Measurements from ENCODE around the gene DCAF5. TPM values are rescaled to one million over a fixed set of nuclear protein-coding genes. Genes with fewer than 3 reads are reported as not detected.

The DCAF5 gene
- total and polyA plus RNA-seq, 9 donors = 24.9 to 50.1 (median 42.4) TPM

GRCh38 chr14:69107407-69108003 lies 45.4 kb downstream of the DCAF5 start:
- H3K27me3 ChIP-seq = no peaks in the 10 kb centered on the region

GRCh38 chr14:69106451-69106850 lies 46.5 kb downstream of the DCAF5 start:
- no peaks in the 10 kb centered on the region for H3K36me3 ChIP-seq
- no peak overlapping the region for H3K27ac ChIP-seq
- DNase-seq = no peak
- no peak overlapping the region for H3K4me3 ChIP-seq
- H3K27me3 ChIP-seq = no peaks in the 10 kb centered on the region
- TF ChIP-seq, protein P1, sequence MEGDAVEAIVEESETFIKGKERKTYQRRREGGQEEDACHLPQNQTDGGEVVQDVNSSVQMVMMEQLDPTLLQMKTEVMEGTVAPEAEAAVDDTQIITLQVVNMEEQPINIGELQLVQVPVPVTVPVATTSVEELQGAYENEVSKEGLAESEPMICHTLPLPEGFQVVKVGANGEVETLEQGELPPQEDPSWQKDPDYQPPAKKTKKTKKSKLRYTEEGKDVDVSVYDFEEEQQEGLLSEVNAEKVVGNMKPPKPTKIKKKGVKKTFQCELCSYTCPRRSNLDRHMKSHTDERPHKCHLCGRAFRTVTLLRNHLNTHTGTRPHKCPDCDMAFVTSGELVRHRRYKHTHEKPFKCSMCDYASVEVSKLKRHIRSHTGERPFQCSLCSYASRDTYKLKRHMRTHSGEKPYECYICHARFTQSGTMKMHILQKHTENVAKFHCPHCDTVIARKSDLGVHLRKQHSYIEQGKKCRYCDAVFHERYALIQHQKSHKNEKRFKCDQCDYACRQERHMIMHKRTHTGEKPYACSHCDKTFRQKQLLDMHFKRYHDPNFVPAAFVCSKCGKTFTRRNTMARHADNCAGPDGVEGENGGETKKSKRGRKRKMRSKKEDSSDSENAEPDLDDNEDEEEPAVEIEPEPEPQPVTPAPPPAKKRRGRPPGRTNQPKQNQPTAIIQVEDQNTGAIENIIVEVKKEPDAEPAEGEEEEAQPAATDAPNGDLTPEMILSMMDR (IDR thresholded peaks at IDR 0.05) = no peak
- no peak for TF ChIP-seq POLR2A (IDR thresholded peaks at IDR 0.05)
- no peak for TF ChIP-seq EP300 (IDR thresholded peaks at IDR 0.05)
- 87 to 92% (median 90%) methylated on average over 5 of the region's 5 CpGs for WGBS, 3 donors
- H3K9me3 ChIP-seq = no peaks in the 10 kb centered on the region
- intact Hi-C loops (cut with DNase I) = loop anchor here (5.0 to 10.0 kb wide), 4 partner anchors 194 to 244 kb away; no protein-coding TSS in a partner anchor
- no peaks in the 10 kb centered on the region for H3K4me1 ChIP-seq (ENCODE audit: insufficient read depth)

More at GRCh38 chr14:69107407-69108003, 45.4 kb downstream of the DCAF5 start:
- H3K9me3 ChIP-seq = no peaks in the 10 kb centered on the region
- 35 to 47% (median 42%) methylated on average over 3 of the region's 3 CpGs for WGBS, 3 donors
- no peaks in the 10 kb centered on the region for H3K36me3 ChIP-seq
- H3K27ac ChIP-seq = no peak overlapping the region
- peak in 2 of 5 donors; percentile 20 to 46 for DNase-seq
- no peak overlapping the region for H3K4me3 ChIP-seq
- TF ChIP-seq, protein P1 (IDR thresholded peaks at IDR 0.05) = peak in 2 of 3 donors; percentile 65 to 74
- TF ChIP-seq EP300 (IDR thresholded peaks at IDR 0.05) = no peak
- no peaks in the 10 kb centered on the region for H3K4me1 ChIP-seq (ENCODE audit: insufficient read depth)
- intact Hi-C loops (cut with DNase I) = loop anchor here (5.0 to 10.0 kb wide), 4 partner anchors 195 to 245 kb away; no protein-coding TSS in a partner anchor

DNA sequence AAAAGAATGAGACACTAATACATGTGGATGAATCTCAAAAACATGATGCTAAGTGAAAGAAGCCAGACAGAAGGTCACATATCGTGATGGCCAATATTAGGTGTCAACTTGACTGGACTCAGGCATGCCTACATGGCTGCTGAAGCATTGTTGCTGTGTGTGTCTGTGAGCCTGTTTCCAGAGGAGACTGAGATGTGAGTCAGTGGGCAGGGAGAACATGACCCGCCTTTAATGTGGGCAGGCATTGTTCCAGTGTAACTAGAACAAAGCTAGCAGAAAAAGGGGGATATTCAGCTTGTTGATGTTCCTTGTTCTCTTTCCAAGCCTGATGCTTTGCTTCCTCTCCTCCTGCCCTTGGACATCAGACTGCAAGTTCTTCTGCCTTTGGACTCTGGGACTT lies 47.6 kb downstream of the DCAF5 start:
- DNase-seq = no peak
- H3K27ac ChIP-seq = no peak overlapping the region
- intact Hi-C loops (cut with DNase I) = loop anchor here (5.0 to 10.0 kb wide), 4 partner anchors 193 to 243 kb away; no protein-coding TSS in a partner anchor
- TF ChIP-seq POLR2A (IDR thresholded peaks at IDR 0.05) = no peak
- no peak for TF ChIP-seq EP300 (IDR thresholded peaks at IDR 0.05)
- TF ChIP-seq, protein P1 (IDR thresholded peaks at IDR 0.05) = no peak
- WGBS, 3 donors = 76 to 89% (median 79%) methylated on average over 2 of the region's 2 CpGs
- no peaks in the 10 kb centered on the region for H3K36me3 ChIP-seq
- no peaks in the 10 kb centered on the region for H3K9me3 ChIP-seq
- H3K27me3 ChIP-seq = no peaks in the 10 kb centered on the region
- H3K4me1 ChIP-seq (ENCODE audit: insufficient read depth) = peaks cover 4% of the 10 kb centered on the region
- no peak overlapping the region for H3K4me3 ChIP-seq

DNA sequence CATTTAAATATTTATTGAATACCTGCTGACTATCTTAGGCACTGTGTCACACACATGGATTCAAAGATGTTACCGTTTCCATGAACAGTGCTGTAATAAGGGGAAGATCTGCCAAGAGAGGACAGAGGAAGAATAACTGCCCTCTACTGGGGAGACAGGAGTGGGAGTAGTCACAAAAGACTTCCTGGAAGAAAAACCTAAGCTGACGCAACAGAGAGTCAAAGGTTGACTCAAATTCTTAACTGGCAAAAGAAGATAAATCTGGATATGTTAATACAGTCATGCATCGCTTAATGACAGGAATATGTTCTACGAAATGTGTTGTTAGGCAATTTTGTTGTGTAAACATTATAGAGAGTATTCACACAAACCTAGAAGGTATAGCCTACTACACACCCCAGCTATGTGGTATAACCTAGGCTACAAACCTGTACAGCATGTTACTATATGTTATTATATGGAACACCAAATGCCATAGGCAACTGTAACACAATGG lies 51.5 kb downstream of the DCAF5 start:
- TF ChIP-seq EP300 (IDR thresholded peaks at IDR 0.05) = no peak
- TF ChIP-seq, protein P1 (IDR thresholded peaks at IDR 0.05) = peak; percentile 8 to 59 (median 50)
- TF ChIP-seq POLR2A (IDR thresholded peaks at IDR 0.05) = no peak
- DNase-seq = peak in 1 of 5 donors; percentile 44
- WGBS, 3 donors = 29 to 34% (median 32%) methylated on average over 4 of the region's 4 CpGs
- no peaks in the 10 kb centered on the region for H3K9me3 ChIP-seq
- intact Hi-C loops (cut with DNase I) = loop anchor here in 3 of 4 donors (5.0 to 10.0 kb wide), 3 partner anchors 194 to 239 kb away; no protein-coding TSS in a partner anchor
- no peaks in the 10 kb centered on the region for H3K27me3 ChIP-seq
- no peak overlapping the region for H3K27ac ChIP-seq
- H3K4me1 ChIP-seq (ENCODE audit: insufficient read depth) = peaks cover 11% of the 10 kb centered on the region
- no peak overlapping the region for H3K4me3 ChIP-seq
- H3K36me3 ChIP-seq = no peaks in the 10 kb centered on the region

All from ovary (tissue), 9 donors.